HepG2 (cell line): ENCODE results near the gene SAMD14. TPM values are rescaled to one million over a fixed set of nuclear protein-coding genes. Genes with fewer than 3 reads are reported as not detected.

ENCODE experiments used
- AFF4 ChIP-seq: sonication (generic); formaldehyde crosslinking; IDR thresholded peaks from 2 replicates; pipeline ENCODE4 v1.4.0; 2020; ENCODE audit warnings: missing genetic modification reagents
- CEBPG ChIP-seq: IDR thresholded peaks from 2 replicates; pipeline ENCODE4 v1.6.1; 2016
- HNRNPUL1 ChIP-seq: fragments of 200-400 bp; formaldehyde crosslinking; IDR thresholded peaks from 2 replicates; pipeline ENCODE4 v1.6.1; 2017; ENCODE audit warnings: low read depth, mild to moderate bottlenecking, low read length, moderate library complexity
- HOXA7 ChIP-seq: sonication (generic); formaldehyde crosslinking; IDR thresholded peaks from 2 replicates; pipeline ENCODE4 v1.8.1; 2022; ENCODE audit warnings: mild to moderate bottlenecking, missing genetic modification reagents, moderate library complexity
- ISL2 ChIP-seq: sonication (generic); formaldehyde crosslinking; IDR thresholded peaks from 2 replicates; pipeline ENCODE4 v1.5.0; 2020; ENCODE audit warnings: missing genetic modification reagents
- ISX ChIP-seq: sonication (generic); formaldehyde crosslinking; conservative IDR thresholded peaks from 2 replicates; pipeline ENCODE4 v1.5.0; 2020; ENCODE audit warnings: missing genetic modification reagents
- NCOR1 ChIP-seq: fragments of 200-600 bp; sonication (generic); IDR thresholded peaks from 2 replicates; pipeline ENCODE4 v1.7.0; 2017; ENCODE audit warnings: antibody characterized with exemption, low read length, borderline replicate concordance
- PHF21A ChIP-seq: sonication (generic); formaldehyde crosslinking; IDR thresholded peaks from 2 replicates; pipeline ENCODE4 v1.5.0; 2020; ENCODE audit warnings: mild to moderate bottlenecking, missing genetic modification reagents
- SMARCE1 ChIP-seq: fragments of 450-650 bp; IDR thresholded peaks from 2 replicates; pipeline ENCODE4 v1.6.1; 2017; ENCODE audit warnings: borderline replicate concordance
- SOX5 ChIP-seq: IDR thresholded peaks from 2 replicates; pipeline ENCODE4 v1.6.1; 2016; ENCODE audit warnings: borderline replicate concordance
- ZNF3 ChIP-seq: IDR thresholded peaks from 2 replicates; pipeline ENCODE4 v1.7.0; 2017; ENCODE audit warnings: inconsistent platforms
- ZNF407 ChIP-seq: sonication (generic); formaldehyde crosslinking; IDR thresholded peaks from one replicate; pipeline ENCODE4 v1.5.1; 2020; ENCODE audit warnings: mild to moderate bottlenecking, missing genetic modification reagents; ENCODE audit errors: not compliant biosample characterization
- ZNF746 ChIP-seq: sonication (generic); formaldehyde crosslinking; IDR thresholded peaks from 2 replicates; pipeline ENCODE4 v1.8.0; 2022; ENCODE audit warnings: mild to moderate bottlenecking, missing genetic modification reagents
- polyA plus RNA-seq, 8 experiments: library from polyadenylated mRNA; depleted of rRNA in 3 of 8; stranded (reverse) in 7 of 8; unstranded in 1 of 8; fragments of >200 nt; fragmentation: Illumina TruSeq in 4 of 8; extraction: Trizol in 4 of 8; gene quantifications; 2 replicates each; pipeline versions ENCODE4 v1.2.1 to v1.2.3, GENCODE V29; 2011 to 2016; ENCODE audit warnings: low read depth in 4 of 8, missing spikeins in 1 of 8, mixed read lengths in 1 of 8; ENCODE audit not compliant: insufficient read depth in 1 of 8
- total RNA-seq, 5 experiments: library from RNA; depleted of rRNA; stranded (reverse); fragments of >200 nt; fragmentation: Illumina TruSeq; extraction: Trizol; gene quantifications; 2 replicates each; pipeline ENCODE4 v1.2.3, GENCODE V29; 2016; ENCODE audit warnings: low read depth in 1 of 5
- TF ChIP-seq, protein P1 (sequence below): sonication (generic); formaldehyde crosslinking; IDR thresholded peaks from 2 replicates; pipeline ENCODE4 v1.4.0; 2020; ENCODE audit warnings: missing genetic modification reagents, mild to moderate bottlenecking, borderline replicate concordance
- TF ChIP-seq, protein P2 (sequence below): sonication (generic); formaldehyde crosslinking; IDR thresholded peaks from 2 replicates; pipeline ENCODE4 v1.4.0; 2020; ENCODE audit warnings: missing genetic modification reagents, borderline replicate concordance

SAMD14 gene
- total and polyA plus RNA-seq, 2 of the 13 experiments (the other 11 are each of a cell fraction or from before 2014, with no cell fraction given): 0.07 to 0.22 TPM

- TF ChIP-seq, protein P1, sequence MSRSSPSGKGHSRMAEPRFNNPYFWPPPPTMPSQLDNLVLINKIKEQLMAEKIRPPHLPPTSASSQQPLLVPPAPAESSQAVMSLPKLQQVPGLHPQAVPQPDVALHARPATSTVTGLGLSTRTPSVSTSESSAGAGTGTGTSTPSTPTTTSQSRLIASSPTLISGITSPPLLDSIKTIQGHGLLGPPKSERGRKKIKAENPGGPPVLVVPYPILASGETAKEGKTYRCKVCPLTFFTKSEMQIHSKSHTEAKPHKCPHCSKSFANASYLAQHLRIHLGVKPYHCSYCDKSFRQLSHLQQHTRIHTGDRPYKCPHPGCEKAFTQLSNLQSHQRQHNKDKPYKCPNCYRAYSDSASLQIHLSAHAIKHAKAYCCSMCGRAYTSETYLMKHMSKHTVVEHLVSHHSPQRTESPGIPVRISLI (CRISPR knock-in tag): 0 out of 2 replicates have a peak, but pooled peaks have one; percentile 29
- TF ChIP-seq NCOR1 (no peak), ZNF3 (CRISPR knock-in tag) (no peak), ISL2 (CRISPR knock-in tag) (peak; percentile 20; the same call in 1 of the 2 replicates), HNRNPUL1 (no peak), AFF4 (CRISPR knock-in tag) (no peak), SOX5 (CRISPR knock-in tag) (0 out of 2 replicates have a peak, but pooled peaks have one; percentile 49), HOXA7 (CRISPR knock-in tag) (no peak), PHF21A (peak; percentile 61), SMARCE1 (no peak), CEBPG (CRISPR knock-in tag) (0 out of 2 replicates have a peak, but pooled peaks have one; percentile 34), ISX (CRISPR knock-in tag) (no peak), ZNF746 (peak; percentile 75; the same call in 1 of the 2 replicates), ZNF407 (CRISPR knock-in tag) (no peak)
- TF ChIP-seq, protein P2, sequence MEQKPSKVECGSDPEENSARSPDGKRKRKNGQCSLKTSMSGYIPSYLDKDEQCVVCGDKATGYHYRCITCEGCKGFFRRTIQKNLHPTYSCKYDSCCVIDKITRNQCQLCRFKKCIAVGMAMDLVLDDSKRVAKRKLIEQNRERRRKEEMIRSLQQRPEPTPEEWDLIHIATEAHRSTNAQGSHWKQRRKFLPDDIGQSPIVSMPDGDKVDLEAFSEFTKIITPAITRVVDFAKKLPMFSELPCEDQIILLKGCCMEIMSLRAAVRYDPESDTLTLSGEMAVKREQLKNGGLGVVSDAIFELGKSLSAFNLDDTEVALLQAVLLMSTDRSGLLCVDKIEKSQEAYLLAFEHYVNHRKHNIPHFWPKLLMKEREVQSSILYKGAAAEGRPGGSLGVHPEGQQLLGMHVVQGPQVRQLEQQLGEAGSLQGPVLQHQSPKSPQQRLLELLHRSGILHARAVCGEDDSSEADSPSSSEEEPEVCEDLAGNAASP: 0 out of 2 replicates have a peak, but pooled peaks have one; percentile 53
Measured at GRCh38 chr17:50151937-50152547, 22.1 kb upstream of the SAMD14 start (continued).
